Panc1 (cell line): ENCODE data around the gene MYO3B. TPM values are rescaled to one million over a fixed set of nuclear protein-coding genes. Genes with fewer than 3 reads are reported as not detected.

ENCODE experiments used
- ATAC-seq: fragments of 200-7000 bp; cut with Tn5 transposase; 2 replicates; pipeline ENCODE4 v1.9.1; 2020; ENCODE audit warnings: mild to moderate bottlenecking, moderate library complexity
- BruUV-seq: library from RNA; stranded (reverse); fragments of 400-500 nt; replicated peaks from 2 replicates; lab custom pipeline; 2021; lab: Mats Ljungman, UMichigan
- CTCF ChIA-PET: fragments of 300-600 bp; sonication (Branson Sonifier 250); formaldehyde crosslinking; loops from one replicate; lab custom pipeline; 2022; ENCODE audit warnings: antibody characterized with exemption; lab: Charles Lee
- POLR2A ChIA-PET: fragments of 300-600 bp; sonication (Branson Sonifier 250); formaldehyde crosslinking; loops from one replicate; lab custom pipeline; 2022; ENCODE audit warnings: antibody characterized with exemption; lab: Charles Lee
- DNase-seq: peaks from one replicate; pipeline ENCODE4 v3.0.0-alpha.2; 2010; ENCODE audit warnings: low read depth, low spot score
- H3K27ac ChIP-seq: 2 replicates; pipeline ENCODE4 v1.5.1; 2011; ENCODE audit warnings: mild to moderate bottlenecking, low read length, inconsistent platforms
- H3K27me3 ChIP-seq: fragments of 200-500 bp; sonication (Bioruptor generic); 2 replicates; pipeline ENCODE4 v1.6.0; 2014; ENCODE audit warnings: low read length, inconsistent platforms; ENCODE audit not compliant: control insufficient read depth, insufficient read depth
- H3K36me3 ChIP-seq: fragments of 200-500 bp; sonication (Bioruptor generic); 2 replicates; pipeline ENCODE4 v1.5.1; 2014; ENCODE audit warnings: inconsistent platforms, mild to moderate bottlenecking, low read length, moderate library complexity; ENCODE audit not compliant: control insufficient read depth, insufficient read depth
- H3K4me1 ChIP-seq: 2 replicates; pipeline ENCODE4 v1.5.1; 2011; ENCODE audit warnings: inconsistent platforms, mild to moderate bottlenecking, low read length, moderate library complexity; ENCODE audit not compliant: control insufficient read depth, insufficient read depth
- H3K4me3 ChIP-seq, 2 experiments: 2 replicates each; pipeline ENCODE4 v1.5.1; 2011 to 2012; ENCODE audit warnings: low read depth in 2 of 2, low read length in 2 of 2, mild to moderate bottlenecking in 2 of 2, inconsistent platforms in 1 of 2, moderate library complexity in 1 of 2
- H3K9me3 ChIP-seq: fragments of 200-500 bp; sonication (Bioruptor generic); 2 replicates; pipeline ENCODE4 v1.5.1; 2014; ENCODE audit warnings: low read depth, mild to moderate bottlenecking, inconsistent platforms, low read length, moderate library complexity; ENCODE audit not compliant: control insufficient read depth, insufficient read depth
- POLR2AphosphoS5 ChIP-seq: IDR thresholded peaks from 2 replicates; pipeline ENCODE4 v1.6.1; 2012; ENCODE audit warnings: mild to moderate bottlenecking, low read depth, low read length, moderate library complexity
- REST ChIP-seq, 2 experiments: IDR thresholded peaks; 2 replicates each; pipeline ENCODE4 v1.6.1; 2011 to 2012; ENCODE audit warnings: low read depth in 2 of 2, control low read depth in 1 of 2, low read length in 1 of 2, mild to moderate bottlenecking in 1 of 2, moderate library complexity in 1 of 2; ENCODE audit not compliant: insufficient read depth in 1 of 2
- SIN3A ChIP-seq: IDR thresholded peaks from 2 replicates; pipeline ENCODE4 v1.6.1; 2012; ENCODE audit warnings: low read depth, mild to moderate bottlenecking, low read length, moderate library complexity, borderline replicate concordance; ENCODE audit not compliant: insufficient read depth
- TCF7L2 ChIP-seq: IDR thresholded peaks from 2 replicates; pipeline ENCODE4 v1.6.1; 2011; ENCODE audit warnings: mild to moderate bottlenecking, low read depth, low read length, inconsistent platforms
- in situ Hi-C: cut with HindIII; loops from 2 replicates; pipeline ENCODE4 v1.10.0; 2016; ENCODE audit warnings: low sequenced_read_pairs, low pct_unique_long_range_greater_than_20kb
- intact Hi-C: fragments of 100-400 bp; cut with micrococcal nuclease; formaldehyde crosslinking; loops from one replicate; pipeline ENCODE4 v1.10.0; 2022; ENCODE audit not compliant: unreplicated experiment
- total RNA-seq: library from RNA; stranded (reverse); gene quantifications from one replicate; pipeline ENCODE4 v1.2.1, GENCODE V29; 2021; ENCODE audit not compliant: unreplicated experiment
- TF ChIP-seq, protein P1 (sequence below): fragments of 450-650 bp; IDR thresholded peaks from 2 replicates; pipeline ENCODE4 v1.5.1; 2017; ENCODE audit warnings: mild to moderate bottlenecking

MYO3B gene
- total RNA-seq, 1 experiment from 2014 or later, result 0.05 TPM

- TF ChIP-seq TCF7L2 (no peak), REST (IDR thresholded peaks at IDR 0.05; ENCODE audit: insufficient read depth in 1 of 2, low read depth in 2 of 2, low read length in 1 of 2) (no peak), POLR2AphosphoS5 (no peak), SIN3A (no peak)
- TF ChIP-seq, protein P1, sequence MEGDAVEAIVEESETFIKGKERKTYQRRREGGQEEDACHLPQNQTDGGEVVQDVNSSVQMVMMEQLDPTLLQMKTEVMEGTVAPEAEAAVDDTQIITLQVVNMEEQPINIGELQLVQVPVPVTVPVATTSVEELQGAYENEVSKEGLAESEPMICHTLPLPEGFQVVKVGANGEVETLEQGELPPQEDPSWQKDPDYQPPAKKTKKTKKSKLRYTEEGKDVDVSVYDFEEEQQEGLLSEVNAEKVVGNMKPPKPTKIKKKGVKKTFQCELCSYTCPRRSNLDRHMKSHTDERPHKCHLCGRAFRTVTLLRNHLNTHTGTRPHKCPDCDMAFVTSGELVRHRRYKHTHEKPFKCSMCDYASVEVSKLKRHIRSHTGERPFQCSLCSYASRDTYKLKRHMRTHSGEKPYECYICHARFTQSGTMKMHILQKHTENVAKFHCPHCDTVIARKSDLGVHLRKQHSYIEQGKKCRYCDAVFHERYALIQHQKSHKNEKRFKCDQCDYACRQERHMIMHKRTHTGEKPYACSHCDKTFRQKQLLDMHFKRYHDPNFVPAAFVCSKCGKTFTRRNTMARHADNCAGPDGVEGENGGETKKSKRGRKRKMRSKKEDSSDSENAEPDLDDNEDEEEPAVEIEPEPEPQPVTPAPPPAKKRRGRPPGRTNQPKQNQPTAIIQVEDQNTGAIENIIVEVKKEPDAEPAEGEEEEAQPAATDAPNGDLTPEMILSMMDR, result no peak
- Histone ChIP-seq H3K36me3 (no peaks in the 10 kb centered on the region), H3K27me3 (no peaks in the 10 kb centered on the region), H3K4me3 (no peak overlapping the region), H3K27ac (no peak overlapping the region), H3K9me3 (no peaks in the 10 kb centered on the region), H3K4me1 (no peaks in the 10 kb centered on the region)
- intact Hi-C loops (no loop called here), in situ Hi-C loops (no loop called here)
- POLR2A ChIA-PET, result no interaction called here
- no peak for ATAC-seq
- CTCF ChIA-PET, result no interaction called here
- no TSS peak for BruUV-seq
- DNase-seq, result no peak
Measured at GRCh38 chr2:170201734-170202393, 23.9 kb downstream of the MYO3B start.

DNA sequence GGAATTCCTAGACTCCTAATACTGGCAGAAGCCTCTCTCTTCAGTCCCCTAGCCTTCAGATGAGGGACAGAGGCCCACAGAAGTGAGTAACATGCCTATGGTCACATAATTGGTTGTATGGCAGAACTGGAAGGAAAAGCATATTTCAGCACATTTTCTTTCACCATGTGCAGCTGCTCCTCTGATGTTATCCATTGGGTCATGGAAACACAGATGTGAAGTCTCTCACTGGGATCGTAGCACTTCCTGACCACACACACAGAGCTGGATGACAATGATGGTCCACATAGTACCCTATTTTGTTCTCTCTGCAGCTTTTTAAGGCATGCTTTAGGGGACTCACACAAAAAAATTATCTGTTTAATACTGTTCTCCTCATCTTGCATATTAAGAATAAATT, 24.5 kb downstream of the MYO3B start:
- Histone ChIP-seq H3K36me3 (no peaks in the 10 kb centered on the region), H3K27ac (no peak overlapping the region), H3K27me3 (no peaks in the 10 kb centered on the region), H3K4me1 (no peaks in the 10 kb centered on the region), H3K9me3 (no peaks in the 10 kb centered on the region), H3K4me3 (no peak overlapping the region)
- DNase-seq, result no peak
- POLR2A ChIA-PET, result no interaction called here
- ATAC-seq, result no peak
- intact Hi-C loops (no loop called here), in situ Hi-C loops (no loop called here)
- CTCF ChIA-PET, result no interaction called here
- TF ChIP-seq TCF7L2 (no peak), POLR2AphosphoS5 (no peak), SIN3A (no peak), REST (IDR thresholded peaks at IDR 0.05; ENCODE audit: insufficient read depth in 1 of 2, low read depth in 2 of 2, low read length in 1 of 2) (no peak)
- TF ChIP-seq, protein P1, result no peak
- no TSS peak for BruUV-seq
